Right lobe of liver (tissue), 6 donors: ENCODE data around the gene ARHGEF7. TPM values are rescaled to one million over a fixed set of nuclear protein-coding genes. Genes with fewer than 3 reads are reported as not detected.

Experiments
- ATAC-seq, 4 donors: fragments of 200-7000 bp; cut with Tn5 transposase; one replicate each; pipeline ENCODE4 v1.9.1; 2020; ENCODE audit warnings: mild to moderate bottlenecking in 4 of 4, moderate library complexity in 4 of 4
- DNase-seq, 3 donors: peaks; one replicate each; pipeline ENCODE4 v3.0.0-alpha.2; 2020
- H3K27ac ChIP-seq, 3 donors: fragments of 200-600 bp; one replicate each; pipeline ENCODE4 v1.8.0; 2022
- H3K27me3 ChIP-seq, 2 donors: fragments of 200-600 bp; one replicate each; pipeline ENCODE4 v1.8.0; 2022
- H3K36me3 ChIP-seq, 4 donors: fragments of 200-600 bp; sonication (generic) in 1 of 4; one replicate each; pipeline versions ENCODE4 v1.5.1 to v1.8.0; 2017 to 2022; ENCODE audit warnings: control low read depth in 1 of 4
- H3K4me1 ChIP-seq, 4 donors: fragments of 200-600 bp; sonication (generic) in 1 of 4; one replicate each; pipeline versions ENCODE4 v1.5.1 to v1.8.0; 2017 to 2022; ENCODE audit warnings: control low read depth in 1 of 4
- H3K4me3 ChIP-seq, 3 donors: fragments of 200-600 bp; one replicate each; pipeline ENCODE4 v1.8.0; 2022
- H3K9me3 ChIP-seq, 4 donors: fragments of 200-600 bp; sonication (generic) in 1 of 4; one replicate each; pipeline versions ENCODE4 v1.5.1 to v1.8.0; 2017 to 2022; ENCODE audit warnings: control low read depth in 1 of 4
- CTCF ChIP-seq, 4 donors: fragments of 200-600 bp in 3 of 4; fragments of 450-650 bp in 1 of 4; IDR thresholded peaks; one replicate each; pipeline versions ENCODE4 v1.5.1 to v1.8.0; 2016 to 2022; ENCODE audit warnings: antibody characterized with exemption in 4 of 4, mild to moderate bottlenecking in 2 of 4
- POLR2A ChIP-seq: fragments of 450-650 bp; IDR thresholded peaks from one replicate; pipeline ENCODE4 v1.6.1; 2017; ENCODE audit warnings: antibody characterized with exemption, mild to moderate bottlenecking
- WGBS: methylation state at CpG from one replicate; pipeline ENCODE4 v1.1.6; 2018; ENCODE audit warnings: low coverage, low lambda C conversion rate; ENCODE audit not compliant: insufficient coverage; ENCODE audit errors: missing lambda C conversion rate; 5-methylcytosine and 5-hydroxymethylcytosine counted together
- intact Hi-C, 2 donors: fragments of 100-400 bp; cut with DNase I; formaldehyde crosslinking; loops; one replicate each; pipeline versions ENCODE4 v1.11.2 to v1.14.1; 2022
- total RNA-seq, 6 experiments: library from RNA; depleted of rRNA in 2 of 6; stranded (reverse); fragments of >200 nt in 2 of 6; fragmentation: NEBNext Ultra II Directional in 3 of 6; extraction: Animal tissue kit (Norgen Biotek cat#: 25700) in 3 of 6; gene quantifications; one replicate each; pipeline versions ENCODE4 v1.1.0 to v1.2.4, GENCODE V29; 2016 to 2023
- donor health status: DM: no; HTN: yes; CAD: no.
- donor health status: DM: no; HTN: no; CAD: no.
- donor health status: DM: no; HTN: no; CAD: no.
- donor health status: DM: no; HTN: yes; CAD: no.
- donor health status: DM: no; HTN: yes; CAD: no.

The ARHGEF7 gene
- total RNA-seq, 6 experiments from 2014 or later: 22.0 to 40.1 (median 33.8) TPM

DNA sequence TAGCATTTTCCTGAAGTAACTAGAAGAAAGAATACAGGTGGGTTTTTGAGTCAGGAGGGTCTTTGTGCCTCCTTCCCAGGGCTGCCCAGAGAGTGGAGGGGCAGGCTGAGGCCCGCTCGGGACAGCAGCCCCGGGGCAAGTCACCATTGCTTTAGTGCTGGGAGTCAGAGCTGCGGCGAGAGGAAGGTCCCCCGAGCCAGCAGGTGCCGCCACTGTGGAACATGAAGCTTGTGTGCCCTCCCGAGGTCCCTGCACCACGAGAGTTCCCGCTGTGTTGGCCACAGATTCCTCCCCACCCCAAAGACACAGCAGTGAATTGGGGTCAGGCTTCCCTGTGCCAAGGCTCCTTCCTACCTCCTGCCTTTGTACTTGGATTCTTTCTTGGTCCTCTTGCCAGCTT is 154.4 kb downstream of the ARHGEF7 start:
- Histone ChIP-seq H3K36me3 (peaks cover 0 to 60% (median 13%) of the 10 kb centered on the region in 4 donors), H3K4me1 (no peaks in the 10 kb centered on the region), H3K27me3 (no peaks in the 10 kb centered on the region), H3K9me3 (no peaks in the 10 kb centered on the region), H3K27ac (no peak overlapping the region), H3K4me3 (no peak overlapping the region)
- TF ChIP-seq POLR2A: no peak
- no peak for TF ChIP-seq CTCF (IDR thresholded peaks at IDR 0.05)
- intact Hi-C loops: no loop called here
- WGBS: no CpG with 5 or more reads among the region's 10 CpGs
- no peak for ATAC-seq
- no peak for DNase-seq

DNA sequence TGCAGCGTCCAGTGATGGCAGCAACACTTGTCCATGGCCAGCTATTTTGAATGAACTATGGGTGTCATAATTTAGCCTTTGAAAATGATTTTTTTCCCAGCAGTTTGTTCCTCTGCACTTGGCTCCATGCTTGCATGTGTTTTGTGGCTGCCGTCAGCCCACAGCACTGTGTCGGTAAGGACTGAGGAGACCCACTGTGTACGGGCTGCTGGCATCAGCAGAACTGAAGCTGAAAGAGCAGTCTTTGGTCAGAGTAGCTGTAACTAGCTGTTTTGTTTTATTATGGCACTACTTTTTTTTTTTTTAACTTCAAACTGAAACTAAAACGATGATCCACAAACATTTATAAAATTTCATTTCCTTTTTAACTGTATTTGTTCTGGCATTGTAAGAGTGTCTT is 155.0 kb downstream of the ARHGEF7 start:
- TF ChIP-seq CTCF (IDR thresholded peaks at IDR 0.05) (no peak), POLR2A (no peak)
- DNase-seq: no peak
- Histone ChIP-seq H3K27ac (no peak overlapping the region), H3K27me3 (no peaks in the 10 kb centered on the region), H3K4me1 (no peaks in the 10 kb centered on the region), H3K4me3 (no peak overlapping the region), H3K36me3 (peaks cover 0 to 65% (median 13%) of the 10 kb centered on the region in 4 donors), H3K9me3 (no peaks in the 10 kb centered on the region)
- ATAC-seq: no peak
- WGBS: 71% methylated on average over 5 of the region's 5 CpGs
- intact Hi-C loops: no loop called here

DNA sequence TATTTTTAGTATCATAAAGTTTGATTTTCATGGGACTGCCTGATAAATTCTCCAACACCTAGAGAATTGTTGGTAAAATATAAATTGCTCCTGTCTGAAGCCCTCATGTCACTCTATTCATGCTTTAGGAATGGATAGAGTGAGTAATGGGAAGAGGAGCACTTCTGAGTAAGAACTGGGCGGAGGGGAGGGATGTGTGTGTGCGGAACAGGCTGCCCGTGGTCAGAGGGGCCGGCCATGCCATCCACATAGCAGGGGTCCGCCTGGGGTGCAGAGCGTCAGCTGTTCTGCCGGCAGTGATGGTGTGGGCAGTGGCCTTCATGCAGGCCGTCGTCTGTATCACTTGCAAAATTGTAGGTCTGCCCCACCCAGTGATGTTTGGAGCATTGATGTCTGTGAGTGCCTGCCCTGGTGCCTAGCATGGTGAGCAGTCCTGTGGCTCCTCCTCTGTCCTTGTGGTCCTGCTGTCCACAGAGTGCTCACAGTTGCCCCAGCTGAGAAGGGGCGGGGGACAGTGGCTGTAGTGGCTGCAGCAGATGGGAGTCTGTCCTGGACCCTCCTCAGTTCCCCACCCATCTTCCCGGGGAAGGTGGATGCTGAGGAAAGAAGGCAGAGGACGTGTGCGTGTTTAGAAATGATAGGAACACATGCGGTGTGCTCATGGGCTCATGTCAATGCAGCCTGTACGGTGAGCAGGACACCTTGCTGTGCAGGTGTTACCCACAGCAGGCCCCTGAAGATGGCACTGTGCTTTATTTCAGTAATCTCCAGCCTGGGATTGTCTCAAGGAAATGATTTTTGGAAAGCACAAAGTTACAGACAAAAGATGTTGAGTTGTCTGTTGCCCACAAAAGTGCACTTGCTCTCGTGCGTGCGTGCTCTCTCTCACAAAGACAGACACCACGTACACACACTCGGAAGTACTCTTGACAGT is 155.9 kb downstream of the ARHGEF7 start:
- Histone ChIP-seq H3K36me3 (peaks cover 0 to 72% (median 15%) of the 10 kb centered on the region in 4 donors), H3K4me1 (no peaks in the 10 kb centered on the region), H3K27ac (no peak overlapping the region), H3K27me3 (no peaks in the 10 kb centered on the region), H3K9me3 (no peaks in the 10 kb centered on the region), H3K4me3 (no peak overlapping the region)
- intact Hi-C loops: no loop called here
- DNase-seq (no peak), ATAC-seq (no peak)
- TF ChIP-seq POLR2A: no peak
- no peak for TF ChIP-seq CTCF (IDR thresholded peaks at IDR 0.05)
- 79% methylated on average over 8 of the region's 20 CpGs for WGBS

- no peaks in the 10 kb centered on the region for H3K9me3 ChIP-seq
- peaks cover 0 to 77% (median 17%) of the 10 kb centered on the region in 4 donors for H3K36me3 ChIP-seq
- no peak for DNase-seq
- H3K27me3 ChIP-seq: no peaks in the 10 kb centered on the region
- ATAC-seq: no peak
- intact Hi-C loops: no loop called here
- no peak overlapping the region for H3K4me3 ChIP-seq
- H3K4me1 ChIP-seq: no peaks in the 10 kb centered on the region
- H3K27ac ChIP-seq: no peak overlapping the region
- 83% methylated on average over 5 of the region's 7 CpGs for WGBS
- TF ChIP-seq CTCF (IDR thresholded peaks at IDR 0.05): no peak
- TF ChIP-seq POLR2A: no peak
Measured at GRCh38 chr13:111272117-111272516, 157.0 kb downstream of the ARHGEF7 start.
